ENCODE results near the gene ANAPC16.

ANAPC16 gene

GRCh38 chr10:72176701-72177100 is 39.1 kb upstream of the ANAPC16 start:
- Histone ChIP-seq H3K79me2 (no peaks in the 10 kb centered on the region), H3K4me2 (ENCODE audit: low read length) (no peak overlapping the region), H3K9ac (no peak overlapping the region), H3K27me3 (ENCODE audit: control insufficient read depth, insufficient read depth, low read length) (no peaks in the 10 kb centered on the region), H3K4me3 (ENCODE audit: low read depth, low read length) (no peak overlapping the region), H3K4me1 (no peaks in the 10 kb centered on the region), H3K36me3 (ENCODE audit: control insufficient read depth, insufficient read depth, low read length) (no peaks in the 10 kb centered on the region), H2AFZ (no peak overlapping the region), H3K9me3 (ENCODE audit: control insufficient read depth, low read length) (no peaks in the 10 kb centered on the region), H3K27ac (no peak overlapping the region)
- TF ChIP-seq CTCF (IDR thresholded peaks at IDR 0.05) = no peak

DNA sequence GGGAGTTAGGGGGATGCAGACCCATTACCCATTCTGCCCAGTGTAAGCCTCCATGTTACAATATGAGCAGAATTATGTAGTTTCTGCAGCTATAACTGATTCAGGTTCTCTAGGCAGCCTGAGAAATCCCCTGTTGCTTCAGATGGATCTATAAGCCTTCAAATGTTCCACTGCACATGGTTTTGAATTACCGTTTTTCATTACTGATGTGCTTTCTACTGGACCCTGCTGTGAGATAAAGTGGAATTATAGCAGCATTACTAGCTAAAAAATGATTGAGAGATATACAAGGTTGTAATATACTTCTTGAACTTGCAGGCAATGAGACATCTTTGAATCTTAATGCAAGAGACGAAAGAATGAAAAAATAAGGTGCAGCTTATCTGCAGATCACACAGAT is 38.4 kb upstream of the ANAPC16 start:
- no peaks in the 10 kb centered on the region for H3K27me3 ChIP-seq (ENCODE audit: control insufficient read depth, insufficient read depth, low read length)
- no peak overlapping the region for H3K4me3 ChIP-seq (ENCODE audit: low read depth, low read length)
- no peak overlapping the region for H3K27ac ChIP-seq
- no peaks in the 10 kb centered on the region for H3K36me3 ChIP-seq (ENCODE audit: control insufficient read depth, insufficient read depth, low read length)
- no peak overlapping the region for H3K9ac ChIP-seq
- H3K9me3 ChIP-seq (ENCODE audit: control insufficient read depth, low read length) = no peaks in the 10 kb centered on the region
- no peaks in the 10 kb centered on the region for H3K4me1 ChIP-seq
- H3K4me2 ChIP-seq (ENCODE audit: low read length) = no peak overlapping the region
- H3K79me2 ChIP-seq = no peaks in the 10 kb centered on the region
- TF ChIP-seq CTCF (IDR thresholded peaks at IDR 0.05) = no peak
- no peak overlapping the region for H2AFZ ChIP-seq

GRCh38 chr10:72184156-72184555 is 31.7 kb upstream of the ANAPC16 start:
- Histone ChIP-seq H2AFZ (no peak overlapping the region), H3K4me3 (ENCODE audit: low read depth, low read length) (no peak overlapping the region), H3K27me3 (ENCODE audit: control insufficient read depth, insufficient read depth, low read length) (no peaks in the 10 kb centered on the region), H3K9ac (no peak overlapping the region), H3K79me2 (no peaks in the 10 kb centered on the region), H3K4me2 (ENCODE audit: low read length) (no peak overlapping the region), H3K27ac (no peak overlapping the region), H3K36me3 (ENCODE audit: control insufficient read depth, insufficient read depth, low read length) (no peaks in the 10 kb centered on the region), H3K9me3 (ENCODE audit: control insufficient read depth, low read length) (no peaks in the 10 kb centered on the region), H3K4me1 (no peaks in the 10 kb centered on the region)
- no peak for TF ChIP-seq CTCF (IDR thresholded peaks at IDR 0.05)

GRCh38 chr10:72186258-72186981 is 29.4 kb upstream of the ANAPC16 start:
- H3K9ac ChIP-seq = no peak overlapping the region
- no peaks in the 10 kb centered on the region for H3K4me1 ChIP-seq
- no peaks in the 10 kb centered on the region for H3K79me2 ChIP-seq
- no peak overlapping the region for H3K4me2 ChIP-seq (ENCODE audit: low read length)
- H3K9me3 ChIP-seq (ENCODE audit: control insufficient read depth, low read length) = no peaks in the 10 kb centered on the region
- no peak for TF ChIP-seq CTCF (IDR thresholded peaks at IDR 0.05)
- peak overlapping the region; percentile 72 for H3K27ac ChIP-seq
- no peak overlapping the region for H2AFZ ChIP-seq
- no peaks in the 10 kb centered on the region for H3K27me3 ChIP-seq (ENCODE audit: control insufficient read depth, insufficient read depth, low read length)
- H3K36me3 ChIP-seq (ENCODE audit: control insufficient read depth, insufficient read depth, low read length) = no peaks in the 10 kb centered on the region
- H3K4me3 ChIP-seq (ENCODE audit: low read depth, low read length) = peak overlapping the region; percentile 16

- TF ChIP-seq CTCF (IDR thresholded peaks at IDR 0.05) = no peak
- no peaks in the 10 kb centered on the region for H3K9me3 ChIP-seq (ENCODE audit: control insufficient read depth, low read length)
- no peaks in the 10 kb centered on the region for H3K27me3 ChIP-seq (ENCODE audit: control insufficient read depth, insufficient read depth, low read length)
- no peaks in the 10 kb centered on the region for H3K79me2 ChIP-seq
- no peaks in the 10 kb centered on the region for H3K36me3 ChIP-seq (ENCODE audit: control insufficient read depth, insufficient read depth, low read length)
- H3K9ac ChIP-seq = no peak overlapping the region
- peak overlapping the region; percentile 36 for H3K4me2 ChIP-seq (ENCODE audit: low read length)
- H3K4me1 ChIP-seq = no peaks in the 10 kb centered on the region
- H2AFZ ChIP-seq = no peak overlapping the region
- peak overlapping the region; percentile 16 for H3K4me3 ChIP-seq (ENCODE audit: low read depth, low read length)
- peak overlapping the region; percentile 72 for H3K27ac ChIP-seq
Measured at GRCh38 chr10:72186982-72187330, 28.9 kb upstream of the ANAPC16 start.
